ENCODE data around the gene SUOX.

GRCh38 chr12:55955800-55956508, 41.1 kb upstream of the SUOX start:
- TF ChIP-seq CTCF (IDR thresholded peaks at IDR 0.05) (no peak), POLR2A (IDR thresholded peaks at IDR 0.05) (no peak)

Measured in uterus (tissue), 2 donors.